Right lobe of liver (tissue), 4 donors: ENCODE measurements around the gene MBP.

Source experiments
- POLR2A ChIP-seq: fragments of 450-650 bp; IDR thresholded peaks from one replicate; pipeline ENCODE4 v1.6.1; 2017; ENCODE audit warnings: antibody characterized with exemption, mild to moderate bottlenecking
- TF ChIP-seq, protein P1 (sequence below), 4 donors: fragments of 200-600 bp in 3 of 4; fragments of 450-650 bp in 1 of 4; IDR thresholded peaks; one replicate each; pipeline versions ENCODE4 v1.5.1 to v1.8.0; 2016 to 2022; ENCODE audit warnings: antibody characterized with exemption in 4 of 4, mild to moderate bottlenecking in 2 of 4
- donor health status: DM: no; HTN: no; CAD: no.
- donor health status: DM: no; HTN: no; CAD: no.
- donor health status: DM: no; HTN: yes; CAD: no.

DNA sequence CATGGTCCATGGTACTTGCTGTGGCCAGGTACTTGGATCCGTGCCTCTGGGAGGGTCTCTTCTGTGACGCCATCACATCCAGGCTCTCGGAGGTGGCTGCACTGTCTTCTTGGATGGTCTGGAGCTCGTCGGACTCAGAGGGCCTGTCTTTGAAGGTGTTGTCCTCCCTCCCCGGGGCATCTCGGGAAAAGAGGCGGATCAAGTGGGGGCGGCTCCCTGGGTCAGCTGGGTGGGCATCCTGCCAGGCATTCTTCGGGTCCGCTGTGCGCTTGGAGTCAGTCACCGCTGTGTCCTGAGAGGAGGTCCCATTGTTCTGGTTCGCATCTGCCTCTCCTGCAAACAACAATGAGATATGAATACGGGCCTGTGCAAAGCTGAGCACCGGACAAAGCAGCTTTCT, 115.6 kb downstream of the MBP start:
- TF ChIP-seq, protein P1, sequence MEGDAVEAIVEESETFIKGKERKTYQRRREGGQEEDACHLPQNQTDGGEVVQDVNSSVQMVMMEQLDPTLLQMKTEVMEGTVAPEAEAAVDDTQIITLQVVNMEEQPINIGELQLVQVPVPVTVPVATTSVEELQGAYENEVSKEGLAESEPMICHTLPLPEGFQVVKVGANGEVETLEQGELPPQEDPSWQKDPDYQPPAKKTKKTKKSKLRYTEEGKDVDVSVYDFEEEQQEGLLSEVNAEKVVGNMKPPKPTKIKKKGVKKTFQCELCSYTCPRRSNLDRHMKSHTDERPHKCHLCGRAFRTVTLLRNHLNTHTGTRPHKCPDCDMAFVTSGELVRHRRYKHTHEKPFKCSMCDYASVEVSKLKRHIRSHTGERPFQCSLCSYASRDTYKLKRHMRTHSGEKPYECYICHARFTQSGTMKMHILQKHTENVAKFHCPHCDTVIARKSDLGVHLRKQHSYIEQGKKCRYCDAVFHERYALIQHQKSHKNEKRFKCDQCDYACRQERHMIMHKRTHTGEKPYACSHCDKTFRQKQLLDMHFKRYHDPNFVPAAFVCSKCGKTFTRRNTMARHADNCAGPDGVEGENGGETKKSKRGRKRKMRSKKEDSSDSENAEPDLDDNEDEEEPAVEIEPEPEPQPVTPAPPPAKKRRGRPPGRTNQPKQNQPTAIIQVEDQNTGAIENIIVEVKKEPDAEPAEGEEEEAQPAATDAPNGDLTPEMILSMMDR (IDR thresholded peaks at IDR 0.05), result no peak
- TF ChIP-seq POLR2A, result no peak
